RKO (cell line): ENCODE data around the gene MRPL41.
"Not testable (repeated sequence)": the region's sequence is repeated elsewhere in the genome, so short reads cannot be mapped to it uniquely, and the experiment has no call there.

Source experiments
- DNase-seq: peaks from one replicate; pipeline ENCODE4 v3.0.0-alpha.2; 2016; ENCODE audit warnings: low spot score

Gene MRPL41

DNA sequence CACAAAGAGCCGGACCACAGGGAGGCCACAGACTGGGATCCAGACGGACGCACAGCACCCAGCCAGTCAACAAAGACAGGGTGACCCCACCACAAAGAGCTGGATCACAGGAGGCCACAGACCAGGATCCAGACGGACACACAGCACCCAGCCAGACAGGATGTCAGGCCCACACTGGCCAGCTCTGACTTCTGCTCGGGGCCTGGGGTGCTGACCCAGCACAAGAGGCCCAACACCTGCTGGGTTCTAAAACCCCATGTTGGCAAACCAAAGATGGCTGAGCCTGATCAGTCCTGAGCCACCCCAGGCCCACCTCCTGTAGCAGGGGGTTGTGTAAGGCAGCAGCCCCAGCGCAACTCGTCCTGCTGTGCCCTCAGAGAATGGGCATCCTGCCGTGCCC is 32.3 kb downstream of the MRPL41 start:
- DNase-seq = no peak

DNA sequence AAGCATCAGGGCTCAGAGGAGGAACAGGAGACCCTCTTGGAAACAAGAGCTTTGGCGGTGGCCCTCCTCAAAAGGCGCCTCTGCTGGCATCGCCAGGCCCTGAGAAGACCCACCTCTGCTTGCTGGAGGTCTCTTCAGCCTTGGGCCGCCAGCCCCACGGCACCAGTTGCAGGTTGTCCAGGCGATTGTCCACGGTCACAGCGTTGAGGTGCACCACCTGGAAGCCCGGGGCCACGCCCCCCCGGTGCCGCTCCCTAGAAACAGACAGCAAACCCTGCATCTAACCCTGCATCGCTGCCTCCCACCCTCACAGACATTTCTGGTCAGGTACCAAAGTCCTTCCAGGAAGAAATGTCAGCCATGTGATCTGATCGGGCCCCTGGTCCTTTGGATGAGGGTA is 35.2 kb downstream of the MRPL41 start:
- no peak for DNase-seq

DNA sequence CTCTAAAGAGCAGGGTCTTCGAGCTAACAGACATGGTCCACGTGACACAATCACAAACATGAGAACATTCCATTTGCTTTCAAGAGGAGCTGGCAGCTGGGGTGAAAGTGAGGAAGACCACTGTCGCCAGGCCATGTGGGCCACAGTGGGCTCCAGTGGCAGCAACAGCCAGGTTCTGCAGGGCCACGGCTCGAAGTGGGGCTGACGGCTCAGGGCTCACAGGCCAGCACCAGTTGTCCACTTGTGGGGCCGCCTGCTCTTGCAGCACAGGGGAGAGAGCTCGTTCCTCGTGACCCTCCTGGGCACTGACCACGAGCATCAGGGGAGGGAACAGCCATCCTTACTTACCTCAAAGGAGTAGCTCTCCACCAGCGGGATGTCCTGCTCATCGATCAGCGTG is 36.6 kb downstream of the MRPL41 start:
- DNase-seq = no peak

DNA sequence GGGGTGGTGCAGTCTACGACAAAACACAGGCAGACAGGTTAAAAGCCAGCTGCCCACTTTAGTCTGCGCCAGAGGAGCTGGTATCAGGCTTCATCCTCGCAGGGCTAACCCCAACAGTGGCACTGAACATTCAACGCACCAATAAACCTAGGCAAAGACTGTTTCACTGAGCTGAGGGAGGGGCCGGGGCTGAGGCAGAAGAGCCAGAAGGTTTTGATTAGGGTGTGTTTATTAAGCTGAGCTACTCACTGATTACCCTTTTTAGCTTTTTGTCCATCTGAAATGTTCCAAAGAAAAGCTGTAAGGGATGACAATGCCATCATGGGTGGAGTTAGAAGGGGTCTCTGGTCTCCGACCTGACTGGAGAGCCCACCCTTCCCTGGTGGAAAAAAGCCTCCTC is 37.2 kb downstream of the MRPL41 start:
- DNase-seq = no peak

DNA sequence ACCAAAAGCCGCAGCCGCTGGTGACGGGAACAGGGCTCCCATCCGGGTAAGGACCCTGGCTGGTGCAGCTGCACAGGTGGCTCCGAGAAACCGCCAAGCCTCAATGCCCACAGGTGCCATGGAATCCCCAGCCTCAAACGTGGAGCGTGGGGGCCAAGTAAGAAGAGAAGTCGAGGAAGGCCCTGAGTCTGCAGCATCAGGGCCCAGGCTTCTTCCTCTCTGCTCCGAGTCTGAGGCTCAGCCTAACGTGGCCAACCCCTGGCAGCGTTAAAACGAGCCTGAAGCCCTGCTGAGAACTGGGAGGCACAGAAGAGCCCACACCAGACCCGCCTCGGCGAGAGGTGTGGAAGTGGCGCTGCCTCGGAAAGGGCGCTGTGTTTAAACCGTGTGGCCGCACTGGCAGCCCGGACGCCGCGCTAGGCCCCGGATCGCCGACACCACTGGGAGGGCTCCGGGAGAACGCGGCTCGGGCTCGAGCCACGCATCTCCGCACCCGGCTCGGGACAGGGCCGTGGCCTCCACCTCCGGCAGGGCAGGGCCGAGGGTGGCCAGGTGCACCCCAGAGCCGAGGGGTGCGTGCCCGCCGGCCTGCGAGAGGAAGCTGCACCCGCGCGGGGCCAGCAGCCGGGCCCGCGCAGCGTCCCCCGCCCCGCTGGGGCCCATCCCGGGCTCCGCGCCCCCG is 37.9 kb downstream of the MRPL41 start:
- DNase-seq = no peak

DNA sequence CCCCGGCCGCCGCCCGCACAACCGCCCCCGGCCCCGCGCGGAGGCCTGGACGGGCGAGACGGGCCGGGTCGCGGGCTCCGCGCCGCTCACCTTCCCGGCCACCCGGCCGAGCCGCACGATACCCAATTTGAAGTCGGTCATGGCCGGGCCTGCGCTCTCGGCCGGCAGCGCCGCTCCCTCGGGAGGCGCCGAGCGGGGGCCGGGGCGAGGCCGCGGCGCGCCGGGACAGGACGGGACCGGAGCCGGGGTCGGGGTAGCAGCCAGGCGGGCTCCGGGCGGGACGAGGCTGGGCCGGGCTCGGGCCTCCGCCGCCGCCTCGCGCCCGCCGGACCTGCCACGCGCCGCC is 38.4 kb downstream of the MRPL41 start:
- DNase-seq = no peak

DNA sequence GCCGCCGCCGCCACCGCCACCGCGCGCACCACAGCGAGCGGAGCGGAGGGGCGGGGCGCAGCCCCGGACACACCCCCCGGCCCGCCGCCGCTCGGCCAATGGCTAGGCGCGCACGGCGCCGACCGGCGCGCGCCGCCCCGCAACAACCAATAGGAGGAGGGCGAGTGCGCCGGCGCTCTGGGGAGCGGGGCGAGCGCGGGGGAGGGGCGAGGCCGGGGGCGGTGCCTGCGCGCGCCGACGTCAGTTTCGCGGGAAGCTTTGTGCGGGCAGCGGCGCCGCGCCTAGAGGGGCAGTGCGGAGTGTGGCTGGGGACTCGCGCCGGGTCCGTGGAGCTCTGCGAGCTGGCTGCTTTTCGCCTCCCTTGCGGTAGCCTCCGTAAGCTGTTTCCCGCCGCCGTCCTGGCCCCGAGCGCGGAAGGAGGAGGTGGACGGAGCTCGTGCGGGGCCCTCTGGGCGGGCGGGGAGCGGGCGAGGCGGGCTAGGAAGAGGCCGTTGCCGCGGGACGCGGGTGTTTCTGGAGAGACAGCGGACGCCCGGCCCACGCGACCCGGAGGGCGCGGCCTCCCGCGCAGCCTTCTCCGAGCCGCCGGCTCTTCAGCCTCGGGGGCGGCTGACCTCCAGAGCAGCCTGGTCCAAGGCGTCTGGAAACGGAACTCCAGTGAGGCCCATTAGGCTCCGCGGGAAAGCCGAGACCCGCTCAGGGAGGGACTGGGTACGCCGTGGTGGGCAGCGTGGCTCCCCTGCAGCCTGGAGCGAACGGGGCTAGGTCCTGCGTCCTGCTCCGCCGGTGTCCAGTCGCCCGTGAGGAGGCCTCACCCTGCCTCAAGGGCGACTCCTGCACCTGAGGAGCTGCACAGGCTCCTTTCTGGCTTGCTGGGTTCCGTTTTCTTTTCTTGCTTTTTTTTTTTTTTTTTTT is 39.0 kb downstream of the MRPL41 start, which contains the start of gene ZMYND19:
Gene ZMYND19, minus strand, starts transcription at position 44 of the 915 bp plus-strand sequence. CDS start 249 bp downstream, outside the sequence.
- DNase-seq = peak; percentile 95

DNA sequence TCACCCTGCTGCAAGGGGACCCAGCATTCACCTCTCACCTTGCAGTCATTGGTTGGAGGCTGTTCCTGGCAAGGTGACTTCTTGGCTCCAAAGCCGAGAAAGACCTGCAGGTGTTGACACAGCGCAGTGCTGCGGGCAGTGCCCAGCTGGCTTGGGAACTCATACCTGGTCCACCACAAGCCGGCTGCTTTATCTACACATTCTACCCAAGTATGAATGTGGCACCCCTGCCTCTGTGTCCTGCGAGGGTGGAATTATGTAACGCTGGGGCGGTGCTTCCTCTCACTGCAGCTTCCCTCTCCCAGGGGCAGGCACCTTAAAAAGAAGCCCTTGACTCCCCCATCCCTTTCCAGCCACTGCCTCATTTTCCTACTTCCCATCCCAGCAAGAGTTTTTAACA is 41.1 kb downstream of the MRPL41 start:
- no peak for DNase-seq

DNA sequence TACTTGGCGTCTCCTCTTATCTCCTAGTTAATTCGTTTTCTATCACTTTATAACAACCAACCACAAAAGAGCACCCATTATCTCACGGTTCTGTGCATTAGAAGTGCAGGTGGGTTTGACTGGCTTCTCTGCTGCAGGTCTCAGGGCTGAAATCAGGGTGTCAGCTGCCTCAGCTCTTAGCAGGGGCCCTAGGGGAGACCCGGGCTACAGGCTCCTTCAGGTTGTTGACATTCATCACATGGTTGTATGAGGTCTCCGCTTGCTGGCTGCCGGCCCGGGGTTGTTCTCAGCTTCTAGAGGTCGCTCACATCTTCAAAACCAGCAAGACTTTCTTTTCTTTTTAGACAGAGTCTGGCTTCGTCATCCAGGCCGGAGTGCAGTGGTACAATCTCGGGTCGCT is 41.5 kb downstream of the MRPL41 start:
- no peak for DNase-seq

DNA sequence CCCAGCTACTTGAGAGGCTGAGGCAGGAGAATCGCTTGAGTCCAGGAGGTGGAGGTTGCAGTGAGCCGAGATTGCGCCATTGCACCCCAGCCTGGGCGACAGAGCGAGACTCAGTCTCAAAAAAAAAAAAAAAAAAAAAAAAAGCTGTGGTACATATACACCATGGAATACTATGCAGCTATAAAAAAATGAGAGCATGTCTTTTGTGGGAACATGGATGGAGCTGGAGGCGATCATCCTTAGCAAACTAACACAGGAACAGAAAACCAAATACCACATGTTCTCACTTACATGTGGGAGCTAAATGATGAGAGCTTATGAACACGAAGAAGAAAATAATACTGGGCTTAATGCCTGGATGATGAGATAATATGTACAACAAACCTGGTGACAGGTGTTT is 44.9 kb downstream of the MRPL41 start:
- DNase-seq = not testable (repeated sequence)

DNA sequence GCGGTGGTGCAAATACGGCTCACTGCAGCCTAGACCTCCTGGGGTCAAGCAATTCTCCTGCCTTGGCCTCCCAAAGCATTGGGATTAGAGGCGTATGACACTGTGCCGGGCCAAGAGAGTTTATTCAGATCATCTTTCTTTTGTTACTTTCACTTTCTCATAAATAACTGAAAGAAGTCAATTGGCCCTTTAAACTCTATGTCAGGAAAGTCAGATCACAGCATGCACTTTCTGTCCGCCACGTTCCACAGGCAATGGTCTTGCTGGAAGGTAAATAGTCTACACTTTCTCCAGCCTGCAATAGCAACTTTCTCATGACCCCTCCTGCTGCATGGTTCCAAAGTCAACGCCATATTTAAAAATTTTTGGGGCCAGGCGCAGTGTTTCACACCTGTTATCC is 47.3 kb downstream of the MRPL41 start:
- DNase-seq = no peak
